CD14-positive monocyte (primary cell): ENCODE measurements around the gene KCNH3. TPM values are rescaled to one million over a fixed set of nuclear protein-coding genes. Genes with fewer than 3 reads are reported as not detected.
"Not testable (repeated sequence)": the region's sequence is repeated elsewhere in the genome, so short reads cannot be mapped to it uniquely, and the experiment has no call there.

Source experiments
- DNase-seq, 3 donors: peaks; one replicate each; pipeline ENCODE4 v3.0.0-alpha.2; 2011 to 2022
- H2AFZ ChIP-seq: 2 replicates; pipeline ENCODE4 v1.6.0; 2012; ENCODE audit warnings: mild to moderate bottlenecking, low read depth, low read length, inconsistent platforms; ENCODE audit not compliant: insufficient read depth, poor library complexity, severe bottlenecking
- H3K27ac ChIP-seq, 2 donors: 1 replicate in 1 of 2; 2 replicates in 1 of 2; pipeline ENCODE4 v1.5.1; 2012 to 2013; ENCODE audit warnings: low read length in 2 of 2, control low read depth in 1 of 2, inconsistent platforms in 1 of 2, low read depth in 1 of 2, mild to moderate bottlenecking in 1 of 2
- H3K27me3 ChIP-seq, 2 donors: one replicate each; pipeline versions ENCODE4 v1.6.0 to v1.6.1; 2011 to 2013; ENCODE audit warnings: low read length in 2 of 2; ENCODE audit not compliant: control insufficient read depth in 2 of 2, insufficient read depth in 2 of 2
- H3K36me3 ChIP-seq, 2 donors: replicated peaks in 1 of 2; 1 replicate in 1 of 2; 2 replicates in 1 of 2; pipeline versions ENCODE4 v1.5.1 to v1.6.1; 2012 to 2013; ENCODE audit warnings: low read length in 2 of 2, control low read depth in 1 of 2, inconsistent platforms in 1 of 2, mild to moderate bottlenecking in 1 of 2; ENCODE audit not compliant: insufficient read depth in 2 of 2, control insufficient read depth in 1 of 2
- H3K4me1 ChIP-seq, 2 donors: 1 replicate in 1 of 2; 2 replicates in 1 of 2; pipeline versions ENCODE4 v1.5.1 to v1.6.1; 2012 to 2013; ENCODE audit warnings: low read length in 2 of 2, control low read depth in 1 of 2, inconsistent platforms in 1 of 2, mild to moderate bottlenecking in 1 of 2, moderate library complexity in 1 of 2; ENCODE audit not compliant: insufficient read depth in 2 of 2, control insufficient read depth in 1 of 2
- H3K4me2 ChIP-seq: replicated peaks from 2 replicates; pipeline ENCODE3; 2012; ENCODE audit warnings: low read length, moderate library complexity, mild to moderate bottlenecking; ENCODE audit not compliant: poor library complexity, severe bottlenecking; ENCODE audit errors: extremely low read depth
- H3K4me3 ChIP-seq, 3 experiments: fragments of 200-600 bp in 1 of 3; sonication (generic) in 1 of 3; replicated peaks in 1 of 3; 1 replicate in 2 of 3; 2 replicates in 1 of 3; pipeline ENCODE4 v1.5.1; 2011 to 2013; ENCODE audit warnings: low read length in 3 of 3, mild to moderate bottlenecking in 3 of 3, control low read depth in 2 of 3, low read depth in 2 of 3, inconsistent platforms in 1 of 3, moderate library complexity in 1 of 3
- H3K79me2 ChIP-seq: 2 replicates; pipeline ENCODE4 v1.6.0; 2012; ENCODE audit warnings: mild to moderate bottlenecking, control low read depth, inconsistent platforms, low read length, moderate library complexity; ENCODE audit not compliant: insufficient read depth
- H3K9ac ChIP-seq: 2 replicates; pipeline ENCODE4 v1.6.0; 2017; ENCODE audit warnings: low read length, mild to moderate bottlenecking; ENCODE audit not compliant: insufficient read depth, poor library complexity, severe bottlenecking
- H3K9me3 ChIP-seq, 2 donors: replicated peaks in 1 of 2; 1 replicate in 1 of 2; 2 replicates in 1 of 2; pipeline versions ENCODE4 v1.5.1 to v1.6.1; 2012 to 2013; ENCODE audit warnings: low read length in 2 of 2, control low read depth in 1 of 2; ENCODE audit not compliant: control insufficient read depth in 1 of 2, insufficient read depth in 1 of 2
- H4K20me1 ChIP-seq: 2 replicates; pipeline ENCODE4 v1.6.0; 2012; ENCODE audit warnings: mild to moderate bottlenecking, low read length, control low read depth, moderate library complexity; ENCODE audit not compliant: insufficient read depth
- H3K27ac Mint-ChIP-seq, 7 donors: one replicate each; pipeline ENCODE4 v1.8.0; 2020; ENCODE audit warnings: mild to moderate bottlenecking in 7 of 7, mixed read lengths in 7 of 7, moderate library complexity in 6 of 7, inconsistent platforms in 2 of 7
- H3K27me3 Mint-ChIP-seq, 3 donors: one replicate each; pipeline ENCODE4 v1.8.0; 2021 to 2022; ENCODE audit warnings: low read depth in 3 of 3, mild to moderate bottlenecking in 3 of 3, mixed read lengths in 3 of 3, moderate library complexity in 3 of 3, inconsistent platforms in 1 of 3
- H3K36me3 Mint-ChIP-seq, 2 donors: one replicate each; pipeline ENCODE4 v1.8.0; 2020; ENCODE audit warnings: mixed read lengths in 2 of 2, inconsistent platforms in 1 of 2, mild to moderate bottlenecking in 1 of 2
- H3K4me1 Mint-ChIP-seq: one replicate; pipeline ENCODE4 v1.8.0; 2020; ENCODE audit warnings: mild to moderate bottlenecking, mixed read lengths
- H3K4me3 Mint-ChIP-seq, 2 donors: one replicate each; pipeline ENCODE4 v1.8.0; 2020; ENCODE audit warnings: mild to moderate bottlenecking in 2 of 2, mixed read lengths in 2 of 2, moderate library complexity in 1 of 2
- H3K9me3 Mint-ChIP-seq, 7 donors: one replicate each; pipeline ENCODE4 v1.8.0; 2020 to 2022; ENCODE audit warnings: mixed read lengths in 7 of 7, mild to moderate bottlenecking in 6 of 7, moderate library complexity in 6 of 7, inconsistent platforms in 2 of 7
- WGBS: methylation state at CpG from one replicate; pipeline ENCODE4 v1.1.5; 2013; ENCODE audit warnings: missing lambda C conversion rate; ENCODE audit not compliant: insufficient coverage; 5-methylcytosine and 5-hydroxymethylcytosine counted together
- intact Hi-C, 2 donors: fragments of 100-400 bp; cut with micrococcal nuclease; formaldehyde crosslinking; loops; one replicate each; pipeline versions ENCODE4 v1.15.0 to v1.15.1; 2023
- polyA plus RNA-seq, 3 donors: library from polyadenylated mRNA; depleted of rRNA in 1 of 3; unstranded in 2 of 3; stranded (reverse) in 1 of 3; fragments of 300-500 nt in 2 of 3; fragments of >200 nt in 1 of 3; fragmentation: Illumina TruSeq in 2 of 3; gene quantifications; 1 replicate in 2 of 3; 2 replicates in 1 of 3; pipeline ENCODE4 v1.2.3, GENCODE V29; 2012 to 2021
- small RNA-seq: library from RNA; depleted of rRNA; stranded (forward); fragments of <200 nt; gene quantifications from one replicate; pipeline ENCODE3, GENCODE V24; 2012; ENCODE audit warnings: low read depth; ENCODE audit not compliant: insufficient read length
- TF ChIP-seq, protein P1 (sequence below): fragments of 200-600 bp; IDR thresholded peaks from one replicate; pipeline ENCODE4 v1.8.0; 2022; ENCODE audit warnings: antibody characterized with exemption, mild to moderate bottlenecking

Gene KCNH3
- polyA plus RNA-seq, 3 donors = 1.3 to 18.2 (median 3.3) TPM

GRCh38 chr12:49604856-49605255, 66.0 kb downstream of the KCNH3 start:
- peaks cover 0 to 2% (median 0%) of the 10 kb centered on the region in 7 donors for H3K9me3 Mint-ChIP-seq
- no peak overlapping the region for H3K4me3 Mint-ChIP-seq
- DNase-seq = no peak

DNA sequence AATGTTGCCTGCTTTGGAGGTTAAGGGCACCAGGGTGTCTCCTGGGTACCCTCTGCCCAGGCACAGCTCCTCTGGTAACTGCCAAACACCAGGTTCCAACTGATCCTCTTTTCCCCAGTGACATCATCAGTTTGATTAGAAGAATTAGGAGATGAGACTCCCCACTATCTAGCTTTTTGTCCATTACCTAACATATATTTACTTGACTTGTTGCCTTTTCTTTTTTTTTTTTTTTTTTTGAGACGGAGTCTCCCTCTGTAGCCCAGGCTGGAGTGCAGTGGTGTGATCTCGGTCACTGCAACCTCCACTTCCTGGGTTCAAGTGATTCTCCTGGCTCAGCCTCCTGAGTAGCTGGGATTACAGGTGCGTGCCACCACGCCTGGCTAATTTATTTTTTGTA, 66.7 kb downstream of the KCNH3 start, which contains the start of gene FAM186B:
FAM186B (minus strand) TSS at position 101 of the 400 bp plus-strand sequence. CDS start 162 bp downstream, outside the sequence.
- DNase-seq, H3K9me3 ChIP-seq, H3K36me3 Mint-ChIP-seq, H3K4me2 ChIP-seq, H4K20me1 ChIP-seq, H3K27ac ChIP-seq, H3K79me2 ChIP-seq, H3K4me1 Mint-ChIP-seq, H3K4me3 ChIP-seq, H3K4me3 Mint-ChIP-seq, H2AFZ ChIP-seq, H3K4me1 ChIP-seq, H3K27me3 ChIP-seq, intact Hi-C loops, H3K36me3 ChIP-seq, H3K9ac ChIP-seq, H3K9me3 Mint-ChIP-seq: not testable (repeated sequence)
- 80% methylated on average over 1 of the region's 4 CpGs for WGBS
- Mint-ChIP-seq H3K27me3 (peaks cover 3 to 18% (median 9%) of the 10 kb centered on the region in 3 donors), H3K27ac (peak within 1 kb of the TSS in 1 of 7 donors; percentile 60)

More at GRCh38 chr12:49604856-49605255, 66.0 kb downstream of the KCNH3 start:
- H3K79me2 ChIP-seq = no peaks in the 10 kb centered on the region
- intact Hi-C loops = no loop called here
- no peaks in the 10 kb centered on the region for H3K36me3 ChIP-seq
- Mint-ChIP-seq H3K27ac (peak overlapping the region in 1 of 7 donors; percentile 60), H3K27me3 (peaks cover 3 to 16% (median 9%) of the 10 kb centered on the region in 3 donors), H3K36me3 (no peaks in the 10 kb centered on the region), H3K4me1 (peaks cover 7% of the 10 kb centered on the region)
- H3K27ac ChIP-seq = no peak overlapping the region
- H3K27me3 ChIP-seq = no peaks in the 10 kb centered on the region
- H3K4me3 ChIP-seq = no peak overlapping the region
- H3K4me2 ChIP-seq = no peak overlapping the region
- H3K9ac ChIP-seq = no peak overlapping the region
- WGBS = 37% methylated on average over 2 of the region's 5 CpGs
- no peaks in the 10 kb centered on the region for H3K9me3 ChIP-seq
- TF ChIP-seq, protein P1, sequence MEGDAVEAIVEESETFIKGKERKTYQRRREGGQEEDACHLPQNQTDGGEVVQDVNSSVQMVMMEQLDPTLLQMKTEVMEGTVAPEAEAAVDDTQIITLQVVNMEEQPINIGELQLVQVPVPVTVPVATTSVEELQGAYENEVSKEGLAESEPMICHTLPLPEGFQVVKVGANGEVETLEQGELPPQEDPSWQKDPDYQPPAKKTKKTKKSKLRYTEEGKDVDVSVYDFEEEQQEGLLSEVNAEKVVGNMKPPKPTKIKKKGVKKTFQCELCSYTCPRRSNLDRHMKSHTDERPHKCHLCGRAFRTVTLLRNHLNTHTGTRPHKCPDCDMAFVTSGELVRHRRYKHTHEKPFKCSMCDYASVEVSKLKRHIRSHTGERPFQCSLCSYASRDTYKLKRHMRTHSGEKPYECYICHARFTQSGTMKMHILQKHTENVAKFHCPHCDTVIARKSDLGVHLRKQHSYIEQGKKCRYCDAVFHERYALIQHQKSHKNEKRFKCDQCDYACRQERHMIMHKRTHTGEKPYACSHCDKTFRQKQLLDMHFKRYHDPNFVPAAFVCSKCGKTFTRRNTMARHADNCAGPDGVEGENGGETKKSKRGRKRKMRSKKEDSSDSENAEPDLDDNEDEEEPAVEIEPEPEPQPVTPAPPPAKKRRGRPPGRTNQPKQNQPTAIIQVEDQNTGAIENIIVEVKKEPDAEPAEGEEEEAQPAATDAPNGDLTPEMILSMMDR = no peak
- H3K4me1 ChIP-seq = no peaks in the 10 kb centered on the region
- H2AFZ ChIP-seq = no peak overlapping the region
- no peaks in the 10 kb centered on the region for H4K20me1 ChIP-seq

Small RNA genes lying within 50 kb of the gene (small RNA-seq; reads per million reads assigned to genes)
- not detected for gene POLR2KP1
- not detected for gene RNU6-834P

Other genes starting within 250 kb of the KCNH3 start
- not detected for gene PRPH, start 243.9 kb upstream of the KCNH3 start, polyA plus RNA-seq
- under 1 TPM in 1 of 3 donors, not detected in 2; 0.05 TPM for gene TROAP, start 215.8 kb upstream of the KCNH3 start, polyA plus RNA-seq
- not detected for gene C1QL4, start 201.8 kb upstream of the KCNH3 start, polyA plus RNA-seq
- not detected for gene DNAJC22, start 192.1 kb upstream of the KCNH3 start, polyA plus RNA-seq
- 1 to 10 TPM; 1.1 to 3.2 (median 1.8) TPM for gene SPATS2, start 171.6 kb upstream of the KCNH3 start, polyA plus RNA-seq
- gene MCRS1, start 29.1 kb downstream of the KCNH3 start, polyA plus RNA-seq = 10 to 100 TPM; 50.3 to 88.8 (median 52.3) TPM
- gene FAM186B, start 66.6 kb downstream of the KCNH3 start, polyA plus RNA-seq = not detected
- gene PRPF40B, start 84.5 kb downstream of the KCNH3 start, polyA plus RNA-seq = 1 to 10 TPM in 1 of 3 donors, under 1 TPM in 2; 0.14 to 1.3 (median 0.57) TPM
- gene FMNL3, start 168.4 kb downstream of the KCNH3 start, polyA plus RNA-seq = 1 to 10 TPM; 1.5 to 5.4 (median 1.7) TPM
- 1,000 to 10,000 TPM in 2 of 3 donors, 100 to 1,000 TPM in 1; 315 to 1,453 (median 1,396) TPM for gene TMBIM6, start 202.5 kb downstream of the KCNH3 start, polyA plus RNA-seq